ENCODE data around the gene SPN. TPM values are rescaled to one million over a fixed set of nuclear protein-coding genes. Genes with fewer than 3 reads are reported as not detected.
A peak's percentile ranks its signal among the peaks of the same experiment; 100 is the strongest.

Gene SPN
- total RNA-seq, 2 experiments from 2014 or later = 45.7 to 48.3 TPM

DNA sequence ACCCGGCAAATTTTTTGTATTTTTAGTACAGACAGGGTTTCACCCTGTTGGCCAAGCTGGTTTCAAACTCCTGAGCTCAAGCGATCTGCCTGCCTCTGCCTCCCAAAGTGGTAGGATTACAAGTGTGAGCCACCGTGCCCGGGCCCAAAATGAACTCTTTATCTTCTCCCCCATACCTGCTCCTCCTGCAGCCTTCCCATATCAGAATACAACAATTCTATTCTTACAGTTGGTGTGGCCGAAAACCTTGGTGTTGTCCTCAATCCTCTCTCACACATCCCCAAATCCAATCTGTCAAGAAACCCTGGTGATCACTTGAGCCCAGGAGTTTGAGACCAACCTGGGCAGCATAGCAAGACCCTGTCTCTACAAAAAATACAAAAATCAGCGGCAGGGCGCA is 19.5 kb upstream of the SPN start:
- no peak overlapping the region for H3K27ac ChIP-seq (ENCODE audit: low read depth in 1 of 2, low read length in 2 of 2)
- H3K27me3 ChIP-seq (ENCODE audit: control insufficient read depth in 1 of 2, insufficient read depth in 2 of 2, low read length in 2 of 2) = no peaks in the 10 kb centered on the region
- no peaks in the 10 kb centered on the region for H3K36me3 Mint-ChIP-seq (ENCODE audit: low read depth)
- H3K9me3 Mint-ChIP-seq = no peaks in the 10 kb centered on the region
- no peaks in the 10 kb centered on the region for H3K9me3 ChIP-seq (ENCODE audit: control insufficient read depth in 1 of 2, insufficient read depth in 1 of 2, low read length in 2 of 2)
- POLR2A ChIA-PET = no interaction called here
- no peaks in the 10 kb centered on the region for H3K36me3 ChIP-seq (ENCODE audit: insufficient read depth, low read length)
- no peak overlapping the region for H3K4me3 ChIP-seq (ENCODE audit: low read length)
- ATAC-seq (ENCODE audit: poor library complexity) = no peak
- peaks cover 20% of the 10 kb centered on the region for H3K4me1 ChIP-seq (ENCODE audit: insufficient read depth, low read length)
- no peaks in the 10 kb centered on the region for H3K27me3 Mint-ChIP-seq
- peaks cover 22% of the 10 kb centered on the region for H3K4me1 Mint-ChIP-seq (ENCODE audit: low read depth)
- CTCF ChIA-PET = no interaction called here
- intact Hi-C loops (cut with DNase I, micrococcal nuclease) = no loop called here
- TF ChIP-seq, protein P1, sequence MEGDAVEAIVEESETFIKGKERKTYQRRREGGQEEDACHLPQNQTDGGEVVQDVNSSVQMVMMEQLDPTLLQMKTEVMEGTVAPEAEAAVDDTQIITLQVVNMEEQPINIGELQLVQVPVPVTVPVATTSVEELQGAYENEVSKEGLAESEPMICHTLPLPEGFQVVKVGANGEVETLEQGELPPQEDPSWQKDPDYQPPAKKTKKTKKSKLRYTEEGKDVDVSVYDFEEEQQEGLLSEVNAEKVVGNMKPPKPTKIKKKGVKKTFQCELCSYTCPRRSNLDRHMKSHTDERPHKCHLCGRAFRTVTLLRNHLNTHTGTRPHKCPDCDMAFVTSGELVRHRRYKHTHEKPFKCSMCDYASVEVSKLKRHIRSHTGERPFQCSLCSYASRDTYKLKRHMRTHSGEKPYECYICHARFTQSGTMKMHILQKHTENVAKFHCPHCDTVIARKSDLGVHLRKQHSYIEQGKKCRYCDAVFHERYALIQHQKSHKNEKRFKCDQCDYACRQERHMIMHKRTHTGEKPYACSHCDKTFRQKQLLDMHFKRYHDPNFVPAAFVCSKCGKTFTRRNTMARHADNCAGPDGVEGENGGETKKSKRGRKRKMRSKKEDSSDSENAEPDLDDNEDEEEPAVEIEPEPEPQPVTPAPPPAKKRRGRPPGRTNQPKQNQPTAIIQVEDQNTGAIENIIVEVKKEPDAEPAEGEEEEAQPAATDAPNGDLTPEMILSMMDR (IDR thresholded peaks at IDR 0.05) = no peak
- no peak overlapping the region for H3K4me3 Mint-ChIP-seq
- H3K27ac Mint-ChIP-seq = no peak overlapping the region
- no peak for DNase-seq

DNA sequence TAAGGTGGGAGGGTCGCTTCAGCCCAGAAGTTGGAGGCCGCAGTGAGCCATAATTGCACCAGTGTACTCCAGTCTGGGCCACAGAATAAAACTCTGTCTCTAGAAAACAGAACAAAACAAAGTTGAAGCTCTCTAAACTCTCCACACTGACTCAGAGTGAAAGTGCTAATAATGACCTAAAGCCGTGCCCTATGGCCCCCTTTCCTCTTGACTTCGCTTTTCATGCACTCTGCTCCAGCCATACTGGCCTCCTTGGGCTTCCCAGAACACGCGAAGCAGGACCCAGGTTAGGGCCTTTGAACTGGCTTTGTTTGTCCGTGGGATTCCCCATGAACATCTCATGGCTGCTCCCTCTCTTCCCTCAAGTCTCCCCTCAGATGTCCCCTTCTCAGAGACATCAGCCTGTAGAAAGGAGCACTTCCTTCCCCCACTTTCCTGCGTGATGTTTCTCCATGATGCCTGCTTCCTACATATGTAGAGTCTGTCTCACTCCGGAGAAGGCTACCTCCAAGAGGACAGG is 18.6 kb upstream of the SPN start:
- Histone ChIP-seq H3K4me3 (ENCODE audit: low read length) (no peak overlapping the region), H3K36me3 (ENCODE audit: insufficient read depth, low read length) (no peaks in the 10 kb centered on the region), H3K9me3 (ENCODE audit: control insufficient read depth in 1 of 2, insufficient read depth in 1 of 2, low read length in 2 of 2) (no peaks in the 10 kb centered on the region), H3K4me1 (ENCODE audit: insufficient read depth, low read length) (peaks cover 20% of the 10 kb centered on the region), H3K27me3 (ENCODE audit: control insufficient read depth in 1 of 2, insufficient read depth in 2 of 2, low read length in 2 of 2) (no peaks in the 10 kb centered on the region), H3K27ac (ENCODE audit: low read depth in 1 of 2, low read length in 2 of 2) (no peak overlapping the region)
- intact Hi-C loops (cut with DNase I, micrococcal nuclease) = no loop called here
- Mint-ChIP-seq H3K4me3 (no peak overlapping the region), H3K27ac (no peak overlapping the region), H3K9me3 (no peaks in the 10 kb centered on the region), H3K27me3 (no peaks in the 10 kb centered on the region), H3K36me3 (ENCODE audit: low read depth) (no peaks in the 10 kb centered on the region), H3K4me1 (ENCODE audit: low read depth) (peaks cover 22% of the 10 kb centered on the region)
- peak in 1 of 14 experiments; percentile 23 for DNase-seq
- ChIA-PET CTCF (no interaction called here), POLR2A (no interaction called here)
- no peak for ATAC-seq (ENCODE audit: poor library complexity)
- TF ChIP-seq, protein P1 (IDR thresholded peaks at IDR 0.05) = no peak

DNA sequence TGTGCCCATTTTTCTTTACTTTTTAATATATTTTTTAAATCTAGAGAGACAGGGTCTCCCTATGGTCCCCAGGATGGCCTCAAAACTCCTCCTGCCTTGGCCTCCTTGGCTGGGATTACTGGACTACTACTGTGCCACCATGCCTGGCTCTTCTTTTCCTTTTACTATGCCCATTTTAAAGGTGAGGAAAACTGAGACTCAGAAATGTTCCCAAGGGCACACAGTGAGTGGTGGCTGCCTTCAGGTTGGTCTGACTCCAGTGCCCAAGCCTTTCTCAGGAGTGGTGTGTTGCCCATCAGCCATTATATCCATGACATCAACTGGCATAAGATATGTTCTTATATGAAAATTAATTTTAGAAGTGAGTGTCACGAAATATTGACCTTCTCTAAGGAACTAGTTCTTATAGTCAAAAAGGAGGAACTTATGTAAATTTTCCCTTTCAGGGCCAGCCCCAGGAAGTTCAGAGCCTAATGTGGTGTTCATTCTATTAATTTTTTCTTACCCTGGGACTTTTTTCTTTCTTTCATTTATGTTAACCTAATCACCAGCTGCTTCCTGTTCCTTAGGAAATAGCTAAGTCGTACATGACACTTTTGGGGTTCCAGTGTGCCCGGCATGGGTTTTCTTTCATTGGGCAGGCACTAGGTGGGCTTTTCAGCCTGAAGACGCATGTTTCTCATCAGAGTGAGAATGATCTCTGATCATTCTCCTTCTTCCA is 17.9 kb upstream of the SPN start:
- no peaks in the 10 kb centered on the region for H3K36me3 Mint-ChIP-seq (ENCODE audit: low read depth)
- no peaks in the 10 kb centered on the region for H3K27me3 Mint-ChIP-seq
- H3K4me3 Mint-ChIP-seq = no peak overlapping the region
- Histone ChIP-seq H3K36me3 (ENCODE audit: insufficient read depth, low read length) (no peaks in the 10 kb centered on the region), H3K9me3 (ENCODE audit: control insufficient read depth in 1 of 2, insufficient read depth in 1 of 2, low read length in 2 of 2) (no peaks in the 10 kb centered on the region), H3K4me3 (ENCODE audit: low read length) (no peak overlapping the region), H3K4me1 (ENCODE audit: insufficient read depth, low read length) (peaks cover 25% of the 10 kb centered on the region), H3K27me3 (ENCODE audit: control insufficient read depth in 1 of 2, insufficient read depth in 2 of 2, low read length in 2 of 2) (no peaks in the 10 kb centered on the region), H3K27ac (ENCODE audit: low read depth in 1 of 2, low read length in 2 of 2) (no peak overlapping the region)
- DNase-seq (peak in 3 of 14 experiments; percentile 23 to 31 (median 28)), ATAC-seq (ENCODE audit: poor library complexity) (no peak)
- H3K9me3 Mint-ChIP-seq = no peaks in the 10 kb centered on the region
- no peak overlapping the region for H3K27ac Mint-ChIP-seq
- intact Hi-C loops (cut with DNase I, micrococcal nuclease) = loop anchor here in 1 of 2 experiments (5.0 kb wide), 2 partner anchors 42 to 377 kb away; partner anchors contain the start of gene C16orf92
- POLR2A ChIA-PET = no interaction called here
- TF ChIP-seq, protein P1 (IDR thresholded peaks at IDR 0.05) = no peak
- H3K4me1 Mint-ChIP-seq (ENCODE audit: low read depth) = peaks cover 25% of the 10 kb centered on the region
- CTCF ChIA-PET = no interaction called here
